ENCODE measurements around the gene CLPSL1. TPM values are rescaled to one million over a fixed set of nuclear protein-coding genes. Genes with fewer than 3 reads are reported as not detected.
"Not testable (repeated sequence)": the region's sequence is repeated elsewhere in the genome, so short reads cannot be mapped to it uniquely, and the experiment has no call there.

CLPSL1 gene
- total RNA-seq, 1 experiment from 2014 or later, result not detected

DNA sequence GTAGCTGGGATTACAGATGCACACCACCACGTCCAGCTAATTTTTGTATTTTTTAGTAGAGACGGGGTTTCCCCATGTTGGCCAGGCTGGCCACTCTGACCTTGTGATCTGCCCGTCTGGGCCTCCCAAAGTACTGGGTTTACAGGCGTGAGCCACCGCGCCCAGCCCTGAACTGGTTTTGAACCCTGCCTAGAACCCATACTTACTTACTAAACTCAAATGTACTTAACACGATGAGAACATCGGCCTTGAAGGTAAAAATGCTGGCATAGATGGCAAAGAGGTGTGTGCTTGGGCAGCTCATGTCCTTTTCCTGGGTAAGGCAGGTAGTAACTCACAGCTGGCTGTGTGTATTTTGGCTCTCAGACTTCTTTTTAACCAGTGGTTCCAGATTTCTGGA lies 47.2 kb upstream of the CLPSL1 start:
- no peak overlapping the region for H3K9ac ChIP-seq (ENCODE audit: low read length)
- no peaks in the 10 kb centered on the region for H3K79me2 ChIP-seq (ENCODE audit: low read length)
- no peak overlapping the region for H2AFZ ChIP-seq (ENCODE audit: low read length)
- H3K4me2 ChIP-seq (ENCODE audit: low read length), result no peak overlapping the region
- ChIA-PET POLR2A (ENCODE audit: unreplicated experiment) (interaction anchor here (0.6 kb wide), 1 partner anchor 22 kb away, joined by 4 read pairs; no protein-coding TSS in a partner anchor), CTCF (no interaction called here)
- no peak overlapping the region for H3K27ac ChIP-seq (ENCODE audit: low read length)
- no peaks in the 10 kb centered on the region for H3K9me2 ChIP-seq (replicated peaks; ENCODE audit: low read length)
- H3K9me3 ChIP-seq (ENCODE audit: low read length), result no peaks in the 10 kb centered on the region
- H3F3A ChIP-seq (ENCODE audit: low read length, unreplicated experiment), result no peaks in the 10 kb centered on the region
- no TSS peak for BruUV-seq (replicated peaks)
- TF ChIP-seq EZH2 (IDR thresholded peaks at IDR 0.05; ENCODE audit: low read length, unreplicated experiment), result no peak
- TF ChIP-seq EZH2phosphoT487 (IDR thresholded peaks at IDR 0.05; ENCODE audit: borderline replicate concordance, low read length), result no peak
- TF ChIP-seq, protein P1, sequence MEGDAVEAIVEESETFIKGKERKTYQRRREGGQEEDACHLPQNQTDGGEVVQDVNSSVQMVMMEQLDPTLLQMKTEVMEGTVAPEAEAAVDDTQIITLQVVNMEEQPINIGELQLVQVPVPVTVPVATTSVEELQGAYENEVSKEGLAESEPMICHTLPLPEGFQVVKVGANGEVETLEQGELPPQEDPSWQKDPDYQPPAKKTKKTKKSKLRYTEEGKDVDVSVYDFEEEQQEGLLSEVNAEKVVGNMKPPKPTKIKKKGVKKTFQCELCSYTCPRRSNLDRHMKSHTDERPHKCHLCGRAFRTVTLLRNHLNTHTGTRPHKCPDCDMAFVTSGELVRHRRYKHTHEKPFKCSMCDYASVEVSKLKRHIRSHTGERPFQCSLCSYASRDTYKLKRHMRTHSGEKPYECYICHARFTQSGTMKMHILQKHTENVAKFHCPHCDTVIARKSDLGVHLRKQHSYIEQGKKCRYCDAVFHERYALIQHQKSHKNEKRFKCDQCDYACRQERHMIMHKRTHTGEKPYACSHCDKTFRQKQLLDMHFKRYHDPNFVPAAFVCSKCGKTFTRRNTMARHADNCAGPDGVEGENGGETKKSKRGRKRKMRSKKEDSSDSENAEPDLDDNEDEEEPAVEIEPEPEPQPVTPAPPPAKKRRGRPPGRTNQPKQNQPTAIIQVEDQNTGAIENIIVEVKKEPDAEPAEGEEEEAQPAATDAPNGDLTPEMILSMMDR (conservative IDR thresholded peaks at IDR 0.05; ENCODE audit: low read depth, low read length), result no peak
- no peaks in the 10 kb centered on the region for H3K27me3 ChIP-seq (ENCODE audit: low read length)
- H3K36me3 ChIP-seq (ENCODE audit: low read depth, low read length), result no peaks in the 10 kb centered on the region
- ATAC-seq (no peak), DNase-seq (no peak)
- no peaks in the 10 kb centered on the region for H4K20me1 ChIP-seq (ENCODE audit: low read length)
- intact Hi-C loops (cut with micrococcal nuclease), result no loop called here
- peaks cover 8% of the 10 kb centered on the region for H3K4me1 ChIP-seq (ENCODE audit: insufficient read depth, low read length)
- no peak overlapping the region for H3K4me3 ChIP-seq (ENCODE audit: low read length)

DNA sequence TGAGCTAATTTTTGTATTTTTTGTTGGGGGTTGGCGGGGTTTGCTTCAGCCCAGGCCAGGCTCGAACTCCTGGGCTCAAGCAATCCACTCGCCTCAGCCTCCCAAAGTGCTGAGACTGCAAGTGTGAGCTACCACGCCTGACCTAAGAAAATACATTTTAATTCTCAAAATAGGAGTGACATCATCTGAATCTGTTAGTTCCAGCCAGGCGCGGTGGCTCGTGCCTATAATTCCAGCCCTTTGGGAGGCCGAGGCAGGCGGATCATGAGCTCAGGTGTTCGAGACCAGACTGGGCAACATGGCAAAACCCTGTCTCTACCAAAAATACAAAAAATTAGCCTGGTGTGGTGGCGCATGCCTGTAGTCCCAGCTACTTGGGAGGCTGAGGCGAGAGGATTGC lies 46.5 kb upstream of the CLPSL1 start:
- H3K9me3 ChIP-seq (ENCODE audit: low read length); H3K4me1 ChIP-seq (ENCODE audit: insufficient read depth, low read length); DNase-seq; intact Hi-C loops (cut with micrococcal nuclease); ATAC-seq; H4K20me1 ChIP-seq (ENCODE audit: low read length); H3K36me3 ChIP-seq (ENCODE audit: low read depth, low read length); H3K4me2 ChIP-seq (ENCODE audit: low read length); H3K9ac ChIP-seq (ENCODE audit: low read length); H3K4me3 ChIP-seq (ENCODE audit: low read length); H2AFZ ChIP-seq (ENCODE audit: low read length); CTCF ChIA-PET; H3K27ac ChIP-seq (ENCODE audit: low read length); H3K27me3 ChIP-seq (ENCODE audit: low read length); BruUV-seq (replicated peaks); H3K79me2 ChIP-seq (ENCODE audit: low read length); H3K9me2 ChIP-seq (replicated peaks; ENCODE audit: low read length); H3F3A ChIP-seq (ENCODE audit: low read length, unreplicated experiment): not testable (repeated sequence)
- POLR2A ChIA-PET (ENCODE audit: unreplicated experiment), result interaction anchor here (0.6 kb wide), 1 partner anchor 21 kb away, joined by 4 read pairs; no protein-coding TSS in a partner anchor

DNA sequence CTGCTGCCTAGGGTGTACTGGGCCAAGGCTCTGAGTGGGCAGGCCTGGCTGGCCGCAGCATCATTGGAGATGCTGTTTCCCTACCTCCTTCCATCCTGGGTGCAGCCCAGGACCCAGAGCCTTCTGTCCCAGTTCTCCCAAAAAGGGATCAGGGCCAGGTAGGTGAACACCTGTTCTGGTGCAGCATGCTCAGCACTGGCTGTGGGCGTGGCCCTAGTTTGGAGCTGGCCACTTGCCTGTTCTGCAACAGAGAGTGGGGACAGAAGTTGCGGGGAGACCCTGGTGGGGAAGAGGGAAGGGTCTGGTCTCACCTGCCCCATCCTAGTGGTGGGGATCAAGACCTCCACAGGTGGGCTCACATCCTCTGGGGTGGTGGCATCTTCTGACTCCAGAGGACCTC lies 45.4 kb upstream of the CLPSL1 start:
- POLR2A ChIA-PET (ENCODE audit: unreplicated experiment), result no interaction called here
- no TSS peak for BruUV-seq (replicated peaks)
- TF ChIP-seq, protein P1 (conservative IDR thresholded peaks at IDR 0.05; ENCODE audit: low read depth, low read length), result no peak
- TF ChIP-seq EZH2 (IDR thresholded peaks at IDR 0.05; ENCODE audit: low read length, unreplicated experiment), result no peak
- no peak for TF ChIP-seq EZH2phosphoT487 (IDR thresholded peaks at IDR 0.05; ENCODE audit: borderline replicate concordance, low read length)
- Histone ChIP-seq H3K9ac (ENCODE audit: low read length) (no peak overlapping the region), H3F3A (ENCODE audit: low read length, unreplicated experiment) (no peaks in the 10 kb centered on the region), H3K4me3 (ENCODE audit: low read length) (no peak overlapping the region), H3K79me2 (ENCODE audit: low read length) (no peaks in the 10 kb centered on the region), H4K20me1 (ENCODE audit: low read length) (no peaks in the 10 kb centered on the region), H3K9me3 (ENCODE audit: low read length) (no peaks in the 10 kb centered on the region), H3K27ac (ENCODE audit: low read length) (no peak overlapping the region), H2AFZ (ENCODE audit: low read length) (no peak overlapping the region), H3K36me3 (ENCODE audit: low read depth, low read length) (no peaks in the 10 kb centered on the region), H3K4me1 (ENCODE audit: insufficient read depth, low read length) (peaks cover 7% of the 10 kb centered on the region), H3K4me2 (ENCODE audit: low read length) (no peak overlapping the region), H3K9me2 (replicated peaks; ENCODE audit: low read length) (no peaks in the 10 kb centered on the region), H3K27me3 (ENCODE audit: low read length) (no peaks in the 10 kb centered on the region)
- ATAC-seq, result no peak
- no peak for DNase-seq
- CTCF ChIA-PET, result interaction anchor here (1.9 to 2.5 kb wide), 3 partner anchors 66 to 151 kb away, joined by 5 to 13 read pairs (median 8); no protein-coding TSS in a partner anchor
- intact Hi-C loops (cut with micrococcal nuclease), result no loop called here

Data from PC-3 (cell line).